NCI-H774 (cell line): ENCODE measurements around the gene ATP4B.
"Not testable (repeated sequence)": the region's sequence is repeated elsewhere in the genome, so short reads cannot be mapped to it uniquely, and the experiment has no call there.

Source experiments
- DNase-seq: peaks from one replicate; lab custom pipeline; 2025; lab: John Stamatoyannopoulos, UW

ATP4B gene

DNA sequence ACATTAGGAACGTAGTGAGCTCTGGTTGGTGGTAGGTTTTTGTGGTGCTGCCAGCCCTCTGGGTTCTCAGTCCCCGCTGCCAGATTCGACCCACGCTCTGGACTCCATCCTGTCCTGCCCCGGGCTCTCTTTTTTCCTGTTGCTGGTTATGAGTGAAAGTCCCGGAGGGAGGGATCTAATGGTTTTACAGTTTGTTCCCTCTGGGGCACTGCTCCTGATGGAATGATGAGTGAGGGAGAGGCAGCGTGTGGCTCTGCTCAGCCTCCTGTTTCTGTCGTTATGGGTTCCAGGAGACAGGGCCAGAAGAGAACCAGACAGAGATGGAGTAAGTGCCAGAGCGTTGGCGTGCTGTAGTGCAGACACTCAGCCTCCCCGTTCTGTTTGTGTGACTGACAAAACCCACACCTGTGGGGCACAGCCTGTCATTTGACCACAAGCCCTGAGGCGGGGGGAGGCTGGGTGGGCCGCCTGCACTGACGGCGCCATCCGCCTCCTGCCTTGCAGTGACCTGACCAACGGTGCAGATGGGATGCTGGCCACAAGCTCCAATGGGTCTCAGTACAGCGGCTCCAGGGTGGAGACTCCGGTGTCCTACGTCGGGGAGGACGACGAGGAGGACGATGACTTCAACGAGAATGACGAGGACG lies 18.3 kb downstream of the ATP4B start:
- no peak for DNase-seq

DNA sequence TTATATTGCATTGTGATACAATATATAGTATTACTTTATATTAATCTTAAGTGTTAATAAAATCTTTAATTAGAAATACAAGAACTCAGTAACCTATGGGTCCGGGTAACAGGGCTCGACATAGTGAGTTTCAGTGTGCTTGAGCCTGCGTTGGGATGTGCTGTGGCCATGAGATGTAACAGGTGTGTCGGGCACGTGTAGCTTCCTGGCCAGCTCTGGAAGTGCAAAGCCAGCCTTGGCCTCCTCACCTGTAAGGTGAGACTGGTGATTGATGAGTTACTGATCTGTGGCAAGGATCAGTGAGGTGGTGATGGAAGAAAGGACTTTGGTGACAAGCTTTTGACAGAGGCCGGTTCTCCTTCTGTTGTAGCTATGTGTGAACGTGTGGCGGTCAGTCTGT lies 19.2 kb downstream of the ATP4B start:
- DNase-seq = no peak

DNA sequence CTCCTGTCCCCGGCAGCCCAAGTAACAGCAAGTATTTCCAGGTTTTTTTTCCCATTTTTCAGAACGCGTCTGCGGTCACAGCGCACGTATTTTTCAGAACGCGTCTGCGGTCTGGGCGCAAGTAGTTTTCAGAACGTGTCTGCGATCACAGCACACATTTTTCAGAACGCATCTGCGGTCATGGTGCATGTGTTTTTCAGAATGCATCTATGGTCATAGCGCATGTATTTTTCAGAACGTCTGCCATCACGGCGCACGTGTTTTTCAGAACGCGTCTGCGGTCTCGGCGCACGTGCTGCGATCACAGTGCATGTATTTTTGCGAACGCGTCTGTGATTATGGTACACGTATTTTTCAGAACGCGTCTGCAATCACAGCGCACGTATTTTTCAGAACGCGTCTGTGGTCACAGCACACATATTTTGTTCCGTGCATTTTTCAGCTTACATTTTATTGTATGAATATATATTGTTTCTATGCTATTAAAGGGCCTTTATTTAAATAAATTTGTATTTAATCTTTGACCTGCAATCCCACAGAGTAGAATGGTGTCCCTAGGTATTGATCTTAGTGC lies 19.7 kb downstream of the ATP4B start:
- DNase-seq = no peak

DNA sequence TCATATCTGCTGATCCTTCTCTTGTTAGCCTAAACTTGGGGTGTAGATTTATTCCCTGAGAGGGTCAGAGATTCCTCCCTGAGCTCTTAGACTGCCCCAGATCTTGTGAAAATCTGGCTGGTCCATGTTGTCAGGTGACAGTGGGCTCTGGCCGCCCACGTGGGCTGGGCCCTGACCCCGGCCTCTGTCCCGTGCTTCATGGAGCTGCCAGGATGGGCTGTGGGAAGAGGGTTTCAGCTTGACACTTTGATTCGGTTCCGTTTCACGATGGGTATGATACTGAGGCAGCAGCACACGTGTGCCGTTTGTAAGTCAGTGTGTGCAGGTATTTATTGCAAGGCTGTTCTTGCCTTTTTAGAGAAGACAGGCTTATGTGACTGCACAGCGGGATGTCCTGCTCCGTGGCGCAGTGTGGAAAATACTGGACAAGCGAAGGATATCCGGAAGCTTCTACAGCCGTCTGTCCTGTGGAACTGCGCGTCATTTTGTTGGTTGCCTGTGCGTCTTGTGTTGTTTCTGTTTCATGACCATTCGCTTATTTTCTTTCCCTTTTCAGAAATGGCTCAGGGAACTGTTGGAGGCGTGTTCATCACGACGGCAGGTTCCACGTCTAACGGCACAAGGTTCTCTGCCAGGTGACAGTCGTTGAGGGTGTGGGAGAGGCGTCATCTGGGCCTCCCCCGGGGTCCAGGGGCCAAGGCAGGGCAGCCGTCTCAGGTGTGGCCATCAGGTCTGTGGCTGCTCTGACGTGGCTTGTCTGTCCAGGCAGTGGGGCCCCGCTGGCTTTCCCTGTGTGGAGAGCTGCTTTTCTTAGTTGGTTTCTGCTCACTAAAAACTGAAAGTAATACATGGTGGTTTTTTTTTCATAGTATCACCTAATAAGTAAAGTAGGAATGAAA lies 20.5 kb downstream of the ATP4B start:
- no peak for DNase-seq

DNA sequence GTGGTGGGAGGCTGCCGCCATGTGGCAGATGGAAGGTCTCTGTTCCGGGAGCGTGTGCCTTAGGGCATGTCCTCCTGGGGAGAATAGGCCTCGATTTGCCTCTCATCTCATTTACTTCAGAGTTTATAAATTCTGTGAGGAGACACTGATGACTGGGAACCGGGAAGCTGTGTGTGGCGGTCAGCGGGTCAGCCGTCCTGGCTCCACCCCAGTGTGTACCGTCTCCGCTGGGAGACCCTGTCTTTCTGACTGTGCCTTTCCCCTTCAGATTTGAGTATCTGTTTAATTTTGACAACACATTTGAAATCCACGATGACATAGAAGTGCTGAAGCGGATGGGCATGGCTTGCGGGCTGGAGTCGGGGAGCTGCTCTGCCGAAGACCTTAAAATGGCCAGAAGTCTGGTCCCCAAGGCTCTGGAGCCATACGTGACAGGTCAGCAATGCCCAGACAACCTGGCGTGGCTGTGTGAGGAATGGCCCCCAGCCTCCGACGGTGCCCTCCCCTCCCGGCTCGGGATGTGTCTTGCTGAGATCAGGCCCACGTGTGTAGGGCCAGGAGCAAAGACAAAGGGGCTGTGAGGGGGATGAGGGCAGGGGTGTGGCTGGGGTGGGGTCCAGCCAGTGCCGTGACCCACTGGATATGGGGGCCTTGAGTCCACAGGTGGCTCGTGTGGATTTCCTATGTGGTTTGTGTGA lies 21.6 kb downstream of the ATP4B start:
- no peak for DNase-seq

DNA sequence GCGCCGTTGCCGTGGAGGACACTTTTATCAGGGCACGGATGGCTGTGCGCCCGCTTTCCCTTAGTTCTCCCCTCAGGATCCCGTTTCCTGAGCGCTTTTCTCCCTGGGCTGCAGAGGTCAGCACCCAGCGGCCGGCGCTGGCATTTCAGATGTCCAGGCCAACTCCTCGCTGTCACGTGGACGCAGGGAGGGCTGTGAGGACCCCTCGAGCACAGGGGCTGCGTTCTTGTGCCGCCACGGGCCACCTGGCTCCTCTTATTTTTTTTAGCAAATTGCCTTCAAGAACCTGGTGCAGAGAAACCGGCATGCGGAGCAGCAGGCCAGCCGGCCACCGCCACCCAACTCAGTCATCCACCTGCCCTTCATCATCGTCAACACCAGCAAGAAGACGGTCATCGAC lies 22.3 kb downstream of the ATP4B start:
- no peak for DNase-seq

DNA sequence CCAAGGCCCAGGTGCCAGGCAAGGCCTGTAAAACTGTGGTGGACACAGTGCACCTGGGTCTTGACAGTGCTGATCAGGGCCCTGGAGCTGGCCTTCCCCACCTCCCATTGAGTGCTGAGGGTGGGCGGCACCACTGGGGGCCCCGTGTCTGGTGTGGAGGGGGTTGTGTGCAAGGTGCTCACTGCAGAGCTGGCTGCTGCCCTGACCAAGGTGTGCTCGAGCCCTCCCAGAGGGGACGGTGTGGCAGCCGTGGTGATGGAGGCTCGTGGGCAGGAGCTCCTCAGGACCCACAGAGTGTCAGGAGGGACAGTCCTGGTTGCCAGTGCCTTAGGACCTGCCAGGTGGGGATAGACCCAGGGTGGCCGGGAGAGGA lies 23.0 kb downstream of the ATP4B start:
- no peak for DNase-seq

DNA sequence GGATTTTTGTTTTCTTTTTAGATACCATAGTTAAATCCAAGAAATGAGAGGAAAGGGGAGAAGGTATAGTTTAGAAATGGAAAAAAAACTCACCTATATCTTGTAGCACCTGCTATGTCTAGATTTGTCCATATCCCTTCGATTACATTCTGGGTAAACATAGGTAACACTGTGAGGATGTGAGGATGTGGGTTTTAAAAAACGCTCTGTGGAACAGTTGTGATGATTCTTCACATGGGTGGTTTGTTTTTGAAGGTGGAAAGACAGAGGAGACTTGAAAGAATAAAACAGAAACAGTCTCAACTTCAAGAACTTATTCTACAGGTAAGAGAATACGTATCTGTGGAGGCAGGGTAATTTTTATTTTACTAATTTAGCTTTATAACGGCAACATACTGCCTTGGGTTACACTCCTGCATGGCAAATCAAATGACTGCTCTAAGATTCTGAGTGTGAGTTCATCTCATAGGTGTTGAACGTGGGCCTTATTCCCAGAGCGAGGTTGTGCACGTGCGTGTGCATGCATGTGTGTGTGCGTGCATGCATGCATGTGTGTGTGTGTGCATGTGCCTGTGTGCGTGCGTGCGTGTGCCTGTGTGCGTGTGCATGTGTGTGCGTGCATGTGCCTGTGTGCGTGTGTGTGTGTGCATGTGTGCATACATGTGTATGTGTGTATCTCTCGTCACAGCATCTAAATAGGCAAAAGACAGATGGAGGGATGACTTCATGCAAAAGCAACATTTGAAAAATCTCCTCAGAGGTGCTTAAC lies 23.5 kb downstream of the ATP4B start:
- no peak for DNase-seq

DNA sequence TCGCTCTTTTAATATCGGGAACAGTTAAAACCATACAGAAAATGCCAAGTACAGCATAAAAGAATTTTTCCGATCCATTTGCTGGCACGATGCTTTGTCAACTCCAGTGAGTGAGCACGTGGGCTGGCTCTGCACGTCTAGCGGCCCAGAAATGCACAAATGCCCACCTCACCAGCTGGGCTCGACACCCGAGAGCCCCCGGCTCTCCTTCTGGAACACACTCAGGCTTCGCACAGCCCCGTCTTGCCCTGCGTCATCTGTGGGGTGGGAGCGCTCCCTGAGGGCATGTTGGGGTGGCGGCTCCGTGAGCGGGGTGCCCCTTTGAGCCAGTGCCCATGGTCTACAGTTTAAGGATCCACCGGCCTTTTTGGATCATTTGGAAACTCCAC lies 24.5 kb downstream of the ATP4B start:
- DNase-seq = no peak

DNA sequence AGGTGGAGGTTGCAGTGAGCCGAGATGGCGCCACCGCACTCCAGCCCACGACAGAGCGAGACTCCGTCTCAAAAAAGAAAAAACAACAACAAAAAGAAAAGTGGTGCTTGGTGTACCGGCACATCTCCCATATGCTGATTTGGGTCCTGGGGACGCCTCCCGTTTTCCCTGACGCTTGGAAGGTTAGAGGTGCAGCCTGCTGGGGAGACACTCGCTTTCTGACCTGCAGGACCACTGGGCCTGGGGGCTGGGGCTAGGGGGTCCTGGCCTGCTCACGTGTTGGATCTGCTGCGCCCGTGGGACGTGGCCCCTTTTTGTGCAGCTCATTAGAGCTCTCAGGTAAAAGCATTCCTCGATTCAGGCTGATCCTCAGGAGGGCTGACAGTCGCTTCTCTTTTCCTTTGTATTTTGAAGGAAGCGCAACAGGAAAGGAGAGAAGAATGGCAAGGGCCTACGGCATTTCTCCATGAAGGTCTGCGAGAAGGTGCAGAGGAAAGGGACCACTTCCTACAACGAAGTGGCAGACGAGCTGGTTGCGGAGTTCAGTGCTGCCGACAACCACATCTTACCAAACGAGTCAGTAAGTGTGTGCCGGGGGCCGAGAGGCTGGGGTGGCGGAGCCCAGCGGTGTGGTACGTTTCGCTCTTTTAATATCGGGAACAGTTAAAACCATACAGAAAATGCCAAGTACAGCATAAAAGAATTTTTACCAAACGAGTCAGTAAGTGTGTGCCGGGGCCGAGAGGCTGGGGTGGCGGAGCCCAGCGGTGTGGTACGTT lies 25.1 kb downstream of the ATP4B start:
- DNase-seq = no peak

DNA sequence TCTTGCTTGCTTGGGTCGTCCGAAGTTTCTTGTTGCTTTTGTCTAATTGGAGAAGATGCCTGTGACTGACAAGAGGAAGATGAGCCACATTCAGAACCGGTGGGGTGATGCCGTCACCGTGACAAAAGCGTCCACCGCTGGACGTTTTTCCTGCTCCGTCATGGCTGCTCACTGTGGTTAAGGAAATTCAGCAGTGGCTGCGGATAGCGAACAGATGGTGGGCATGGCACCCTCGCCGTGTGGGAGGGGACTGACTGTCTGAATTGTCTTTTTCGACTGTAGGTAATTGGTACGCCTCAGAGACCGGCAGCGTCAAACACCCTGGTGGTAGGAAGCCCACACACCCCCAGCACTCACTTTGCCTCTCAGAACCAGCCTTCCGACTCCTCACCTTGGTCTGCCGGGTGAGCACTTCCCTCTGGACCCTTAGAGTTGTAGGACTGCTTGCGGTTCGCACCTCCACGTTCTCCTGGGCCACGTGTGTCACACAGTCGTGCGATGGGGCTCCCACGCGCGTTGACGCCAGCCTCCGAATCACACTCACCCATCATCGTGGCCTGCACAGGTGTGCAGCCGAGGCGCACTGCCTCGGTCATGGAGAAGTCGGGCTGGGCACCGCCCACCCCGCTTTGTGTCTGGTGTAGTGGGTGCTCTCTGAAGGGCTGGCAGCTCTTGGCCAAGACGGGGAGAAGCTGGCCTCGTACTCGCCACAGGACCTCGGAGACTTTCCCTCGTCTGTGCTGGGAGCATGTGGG lies 26.5 kb downstream of the ATP4B start:
- no peak for DNase-seq

DNA sequence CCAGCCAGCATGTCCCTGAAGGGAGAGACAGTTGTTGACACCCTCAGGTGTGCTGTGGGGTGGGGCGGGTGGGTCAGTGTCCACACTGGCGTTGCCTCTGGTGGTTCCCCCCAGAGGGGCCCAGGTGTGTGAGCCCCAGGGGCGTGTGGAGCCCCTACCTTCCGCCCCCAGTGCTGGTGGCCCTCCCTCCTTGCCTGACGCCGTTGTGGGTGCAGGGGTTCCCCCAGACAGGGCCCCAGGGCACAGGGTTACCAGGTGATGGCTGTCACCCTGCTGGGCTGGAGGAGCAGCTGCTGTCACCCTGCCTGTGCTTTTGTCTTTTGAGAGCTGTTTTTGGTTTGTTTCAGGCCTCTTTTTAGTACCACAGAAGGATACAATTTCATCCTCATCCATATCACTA lies 27.2 kb downstream of the ATP4B start:
- peak; percentile 51 for DNase-seq

DNA sequence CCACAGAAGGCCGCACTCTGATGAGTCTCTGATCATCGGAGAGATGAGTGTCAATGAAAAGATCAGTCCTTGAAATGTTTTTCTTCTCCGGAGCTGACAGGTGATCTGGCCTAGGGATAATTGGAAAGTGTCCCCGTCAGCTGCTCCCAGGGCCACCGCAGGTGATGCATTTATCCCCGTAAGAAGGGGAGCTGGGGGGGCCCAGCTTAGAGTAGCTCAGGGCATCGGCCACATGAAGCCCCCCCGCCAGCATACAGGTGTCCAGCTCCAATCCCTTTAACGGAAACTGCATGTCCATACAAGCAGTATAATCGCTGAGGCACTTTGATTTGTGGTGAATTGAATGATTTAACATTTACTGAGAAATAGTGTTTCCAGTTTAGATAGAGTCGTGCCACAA lies 27.7 kb downstream of the ATP4B start:
- DNase-seq = peak; percentile 27

DNA sequence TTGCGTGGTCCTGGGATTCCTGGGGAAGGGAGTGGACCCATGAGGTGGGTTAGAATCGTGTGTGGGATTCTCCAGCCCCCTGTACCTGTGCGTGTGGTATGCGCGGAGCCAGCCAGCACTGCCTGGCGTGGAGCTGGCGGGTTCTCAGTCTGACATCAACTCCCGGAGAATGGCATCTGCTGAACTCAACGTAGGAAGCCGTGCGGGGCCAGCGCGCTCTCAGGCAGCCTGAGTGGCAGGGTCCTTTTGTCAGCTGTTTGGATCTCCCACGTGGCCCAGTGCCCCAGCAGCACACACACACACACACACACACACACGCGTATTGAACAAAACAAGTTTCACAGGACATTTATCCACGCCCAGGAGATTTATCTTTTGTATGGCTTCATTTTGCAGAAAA lies 28.1 kb downstream of the ATP4B start:
- DNase-seq = peak; percentile 32

DNA sequence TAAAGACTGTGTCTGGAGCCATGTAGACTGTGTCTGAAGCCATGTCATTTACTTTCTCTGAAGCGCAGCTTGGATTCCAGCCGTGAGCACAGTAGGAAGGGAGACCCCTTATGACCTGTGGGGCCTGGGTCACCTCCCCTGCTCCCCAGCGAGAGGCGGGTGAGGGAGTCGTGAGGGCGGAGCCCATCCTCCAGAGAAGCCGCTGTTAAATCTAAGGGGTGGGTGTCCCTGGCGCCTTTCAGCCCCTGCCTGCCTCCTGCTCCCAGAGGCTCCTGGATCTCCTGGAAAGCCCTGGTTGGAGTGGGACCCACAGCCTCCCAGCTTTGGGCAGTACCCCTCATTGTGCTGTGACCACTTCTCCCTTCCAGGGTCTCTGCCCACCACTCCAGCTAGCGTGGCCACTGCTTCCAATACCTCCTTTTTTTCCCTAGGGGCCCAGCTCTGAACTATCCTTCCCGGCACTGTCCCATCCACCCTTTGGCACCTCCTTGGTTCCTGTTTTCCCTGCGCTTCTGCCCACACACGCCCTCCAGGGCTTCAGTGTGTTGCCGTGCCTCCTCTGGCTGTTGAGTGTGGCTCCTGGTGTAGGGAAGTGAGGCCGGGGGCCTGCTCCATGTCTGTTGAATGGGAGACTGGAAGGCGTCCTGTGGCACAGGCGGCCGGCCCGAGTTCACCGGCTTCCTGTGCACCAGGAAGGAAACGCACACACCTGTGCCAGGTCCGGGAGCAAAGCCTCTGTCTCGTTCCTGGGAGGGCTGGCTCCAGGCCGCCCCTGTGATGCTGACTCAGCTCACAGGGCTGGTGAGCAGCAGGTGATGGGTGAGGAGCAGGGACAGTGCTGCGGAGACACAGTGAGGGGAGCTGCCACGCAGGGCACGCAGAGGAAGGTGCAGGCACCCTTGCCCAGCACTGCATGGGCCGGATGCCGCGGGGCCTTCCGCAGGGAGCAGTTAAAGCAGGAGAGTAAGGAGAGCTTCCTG lies 29.4 kb downstream of the ATP4B start:
- no peak for DNase-seq

DNA sequence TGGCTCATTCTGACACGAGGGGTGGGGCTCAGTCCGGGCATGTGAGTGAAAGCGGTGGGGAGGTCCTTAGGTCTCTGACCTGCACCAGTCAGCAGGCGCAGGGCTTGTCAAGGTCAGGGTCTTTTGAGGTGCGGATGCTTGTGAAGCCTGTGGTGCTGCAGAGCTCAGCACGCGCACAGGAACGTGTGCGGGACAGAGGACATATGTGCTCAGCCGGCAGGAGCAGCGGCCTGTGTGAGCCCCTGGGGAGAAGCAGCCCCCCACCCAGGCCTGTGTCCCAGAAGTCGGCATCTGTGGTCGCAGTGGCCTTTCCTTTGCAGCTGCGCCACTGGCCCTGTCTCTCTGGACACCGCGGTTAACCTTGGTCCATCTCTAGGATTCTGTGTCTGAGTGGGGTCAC lies 30.9 kb downstream of the ATP4B start:
- no peak for DNase-seq

DNA sequence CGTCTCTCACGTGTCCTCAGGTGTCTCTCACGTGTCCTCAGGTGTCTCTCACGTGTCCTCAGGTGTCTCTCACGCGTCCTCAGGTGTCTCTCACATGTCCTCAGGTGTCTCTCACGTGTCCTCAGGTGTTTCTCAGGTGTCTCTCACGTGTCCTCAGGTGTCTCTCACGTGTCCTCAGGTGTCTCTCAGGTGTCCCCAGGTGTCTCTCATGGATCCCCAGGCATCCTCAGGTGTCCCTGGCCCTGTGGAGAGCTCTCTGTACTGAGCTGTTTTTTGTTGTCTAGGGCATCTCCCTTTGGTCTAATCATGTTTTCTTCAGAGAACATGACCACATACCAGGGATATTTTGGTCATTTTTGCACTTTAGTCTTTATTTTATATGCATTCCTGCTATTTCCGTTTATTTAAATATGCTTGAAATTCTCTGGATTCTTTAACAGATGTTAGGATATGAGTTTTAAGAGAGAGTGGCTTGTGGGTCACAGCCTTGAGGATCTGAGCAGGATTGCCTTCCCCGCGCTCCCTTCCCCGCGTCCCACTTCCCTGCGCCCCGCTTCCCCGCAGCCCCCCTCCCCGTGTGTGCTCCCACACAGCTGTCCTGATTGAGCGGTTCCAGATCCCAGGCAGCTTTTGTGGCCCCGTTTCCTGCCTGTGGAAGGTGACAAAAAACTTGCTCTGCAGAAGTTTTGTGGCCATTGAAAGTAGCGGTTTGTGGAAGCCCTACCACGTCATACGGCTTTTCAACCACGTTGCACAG lies 31.9 kb downstream of the ATP4B start:
- DNase-seq = no peak

DNA sequence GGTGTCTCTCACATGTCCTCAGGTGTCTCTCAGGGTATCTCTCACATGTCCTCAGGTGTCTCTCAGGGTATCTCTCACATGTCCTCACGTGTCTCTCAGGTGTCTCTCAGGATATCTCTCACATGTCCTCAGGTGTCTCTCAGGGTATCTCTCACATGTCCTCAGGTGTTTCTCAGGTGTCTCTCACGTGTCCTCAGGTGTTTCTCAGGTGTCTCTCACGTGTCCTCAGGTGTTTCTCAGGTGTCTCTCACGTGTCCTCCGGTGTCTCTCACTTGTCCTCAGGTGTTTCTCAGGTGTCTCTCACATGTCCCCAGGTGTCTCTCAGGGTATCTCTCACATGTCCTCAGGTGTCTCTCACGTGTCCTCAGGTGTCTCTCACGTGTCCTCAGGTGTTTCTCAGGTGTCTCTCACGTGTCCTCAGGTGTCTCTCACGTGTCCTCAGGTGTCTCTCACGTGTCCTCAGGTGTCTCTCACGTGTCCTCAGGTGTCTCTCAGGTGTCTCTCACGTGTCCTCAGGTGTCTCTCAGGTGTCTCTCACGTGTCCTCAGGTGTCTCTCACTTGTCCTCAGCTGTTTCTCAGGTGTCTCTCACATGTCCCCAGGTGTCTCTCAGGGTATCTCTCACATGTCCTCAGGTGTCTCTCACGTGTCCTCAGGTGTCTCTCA lies 33.2 kb downstream of the ATP4B start:
- not testable (repeated sequence) for DNase-seq
